Activated naive CD8-positive, alpha-beta T cell treated with anti-CD3 and anti-CD28 coated beads, Interleukin-2, amount 50 U/mL, for 16 hours (primary cell): Measurements from ENCODE around the gene NLGN1.
"Not testable (repeated sequence)": the region's sequence is repeated elsewhere in the genome, so short reads cannot be mapped to it uniquely, and the experiment has no call there.

Source experiments
- DNase-seq: peaks from one replicate; pipeline ENCODE4 v3.0.0-alpha.2; 2020; ENCODE audit warnings: low read depth, low spot score

NLGN1 gene

GRCh38 chr3:174216019-174216418, 818.5 kb downstream of the NLGN1 start:
- no peak for DNase-seq

DNA sequence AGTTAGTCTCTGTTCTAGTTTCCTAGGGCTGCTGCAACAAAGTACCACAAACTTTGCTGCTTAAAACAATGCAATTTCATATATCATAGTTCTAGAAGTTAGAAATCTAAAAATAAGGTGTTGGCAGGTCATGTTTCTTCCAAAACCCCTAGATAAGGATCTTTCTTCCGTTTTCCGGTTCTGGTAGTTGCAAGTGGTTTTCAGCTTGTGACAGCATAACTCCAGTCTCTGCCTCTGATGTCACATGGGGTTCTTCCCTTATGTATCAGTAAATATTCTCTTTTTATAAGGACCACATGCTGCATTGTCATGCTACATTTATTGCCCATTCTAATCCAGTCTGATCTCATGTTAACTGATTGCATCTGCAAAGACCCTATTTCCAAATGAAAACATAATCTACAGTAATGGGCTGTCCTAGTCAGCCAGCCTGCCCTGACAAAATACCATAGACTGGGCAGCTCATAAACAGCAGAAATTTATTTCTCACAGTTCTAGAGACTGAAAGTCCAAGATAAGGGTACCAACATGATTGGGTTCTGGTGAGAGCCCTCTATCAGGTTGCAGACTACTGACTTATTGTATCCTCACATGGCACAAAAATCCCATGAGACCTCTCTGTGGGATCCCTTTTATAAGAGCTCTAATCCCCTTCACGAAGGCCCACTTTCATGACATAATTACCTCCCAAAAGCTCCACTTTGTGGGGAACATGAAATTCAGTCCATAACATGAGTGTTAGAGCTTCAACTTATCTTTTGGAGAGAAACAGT, 819.6 kb downstream of the NLGN1 start:
- no peak for DNase-seq

GRCh38 chr3:174218016-174218415, 820.5 kb downstream of the NLGN1 start:
- DNase-seq = no peak

- DNase-seq = no peak
Observed at GRCh38 chr3:174219738-174220137, 822.2 kb downstream of the NLGN1 start.

DNA sequence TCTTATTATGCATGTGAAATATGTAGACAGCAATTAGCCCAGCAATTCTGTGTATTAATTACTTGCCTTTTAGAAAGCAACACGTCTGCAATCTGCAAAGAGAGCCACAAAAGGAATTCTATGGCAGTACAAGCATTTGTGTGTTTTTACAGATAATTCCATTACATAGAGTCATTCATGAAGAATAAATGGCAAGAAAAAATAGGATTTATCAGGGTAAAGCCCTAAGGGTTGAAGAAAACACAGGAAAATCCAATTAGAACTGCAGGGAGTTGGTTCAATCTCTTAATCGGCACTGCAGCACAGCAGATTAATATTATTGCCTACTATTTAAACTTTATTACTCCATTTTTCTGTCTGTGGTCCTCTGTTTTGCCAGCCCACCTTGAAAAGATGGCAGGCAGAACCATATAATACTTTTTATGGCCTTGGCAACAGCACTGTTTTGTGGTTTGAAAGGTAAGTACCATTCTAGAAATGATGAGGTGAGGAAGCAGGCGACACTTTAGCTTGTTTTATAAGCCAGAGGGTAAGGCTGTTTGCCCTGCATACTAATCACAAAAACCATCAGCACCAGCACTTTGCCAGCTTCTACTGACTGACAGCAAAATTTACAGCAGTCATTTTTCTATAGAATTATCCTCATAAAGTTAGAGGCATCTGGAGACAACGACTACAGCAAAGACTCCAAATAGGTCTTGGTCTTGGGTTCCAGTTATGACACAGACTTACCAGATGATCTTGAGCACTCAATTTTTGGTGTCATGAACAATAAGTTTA, 823.4 kb downstream of the NLGN1 start:
- DNase-seq = no peak

- no peak for DNase-seq
Observed at GRCh38 chr3:174223042-174223441, 825.5 kb downstream of the NLGN1 start.

GRCh38 chr3:174223626-174224025, 826.1 kb downstream of the NLGN1 start:
- no peak for DNase-seq

GRCh38 chr3:174229916-174230315, 832.4 kb downstream of the NLGN1 start:
- no peak for DNase-seq

GRCh38 chr3:174232028-174232657, 834.6 kb downstream of the NLGN1 start:
- DNase-seq = not testable (repeated sequence)

- no peak for DNase-seq
Observed at GRCh38 chr3:174232658-174233429, 835.3 kb downstream of the NLGN1 start.

GRCh38 chr3:174233511-174233910, 836.0 kb downstream of the NLGN1 start:
- DNase-seq = no peak

- no peak for DNase-seq
Observed at GRCh38 chr3:174242311-174243041, 844.9 kb downstream of the NLGN1 start.

DNA sequence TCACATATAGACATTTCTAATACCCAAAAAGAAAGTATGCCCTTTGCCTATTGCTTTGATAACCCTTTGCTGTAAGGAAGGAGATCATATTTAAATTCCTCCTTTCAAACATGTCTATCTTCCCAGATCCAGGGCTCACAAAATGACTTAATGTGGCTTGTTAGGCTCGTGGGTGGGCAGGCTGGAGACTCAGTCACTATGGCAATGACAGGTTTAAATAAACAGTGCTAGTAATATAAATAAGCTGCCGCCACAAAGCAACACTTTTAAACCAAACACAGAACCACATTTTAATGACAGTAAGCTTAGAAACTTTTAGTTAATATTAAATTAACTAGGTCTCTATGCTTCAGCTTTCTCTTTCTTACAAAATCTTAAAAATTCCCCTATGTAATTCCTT, 845.6 kb downstream of the NLGN1 start:
- DNase-seq = no peak

DNA sequence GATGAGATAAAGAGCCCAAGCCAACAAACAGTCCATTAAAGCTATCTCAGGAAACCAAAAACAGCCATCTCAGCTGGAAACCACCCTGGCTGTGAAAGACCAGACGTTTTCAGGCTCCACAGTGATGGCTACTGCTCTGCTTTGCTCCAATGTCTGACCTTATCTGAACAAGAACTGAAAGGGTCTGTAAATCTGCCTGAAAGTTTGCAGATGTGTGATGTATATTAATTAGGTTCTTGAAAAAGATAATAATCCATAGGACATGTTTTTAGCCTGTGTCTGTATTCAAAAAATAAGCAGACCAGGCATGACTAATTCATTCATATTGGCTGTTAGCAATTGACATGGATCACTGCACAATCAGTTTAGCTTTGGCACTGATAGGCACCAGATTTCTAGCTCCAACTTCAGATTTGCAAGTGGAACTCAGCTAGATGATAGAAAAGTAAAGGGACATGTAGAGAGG, 850.2 kb downstream of the NLGN1 start:
- no peak for DNase-seq

- DNase-seq = no peak
Observed at GRCh38 chr3:174251681-174252080, 854.1 kb downstream of the NLGN1 start.

GRCh38 chr3:174253196-174253823, 855.8 kb downstream of the NLGN1 start:
- DNase-seq = no peak

DNA sequence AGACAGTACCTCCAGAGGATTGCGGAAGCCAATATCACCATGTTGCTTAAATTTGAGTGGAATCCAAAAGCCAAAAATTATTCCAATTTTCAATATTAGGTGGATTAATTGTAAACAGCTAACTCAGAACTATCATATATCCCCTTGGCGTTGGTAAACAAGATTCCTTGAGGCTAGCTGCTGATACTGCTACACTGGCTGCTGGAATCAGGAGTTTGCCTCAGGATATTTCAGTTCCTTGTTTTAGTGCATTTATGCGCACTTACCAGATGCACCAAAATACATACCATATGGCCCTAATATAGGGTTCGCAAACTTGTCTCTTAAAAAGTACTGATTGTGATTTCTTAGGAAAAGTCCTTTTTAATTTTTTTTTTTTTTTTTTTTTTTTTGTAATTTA, 856.4 kb downstream of the NLGN1 start:
- DNase-seq = no peak

- DNase-seq = no peak
Observed at GRCh38 chr3:174255454-174255853, 857.9 kb downstream of the NLGN1 start.

- no peak for DNase-seq
Observed at GRCh38 chr3:174266476-174266875, 868.9 kb downstream of the NLGN1 start.

DNA sequence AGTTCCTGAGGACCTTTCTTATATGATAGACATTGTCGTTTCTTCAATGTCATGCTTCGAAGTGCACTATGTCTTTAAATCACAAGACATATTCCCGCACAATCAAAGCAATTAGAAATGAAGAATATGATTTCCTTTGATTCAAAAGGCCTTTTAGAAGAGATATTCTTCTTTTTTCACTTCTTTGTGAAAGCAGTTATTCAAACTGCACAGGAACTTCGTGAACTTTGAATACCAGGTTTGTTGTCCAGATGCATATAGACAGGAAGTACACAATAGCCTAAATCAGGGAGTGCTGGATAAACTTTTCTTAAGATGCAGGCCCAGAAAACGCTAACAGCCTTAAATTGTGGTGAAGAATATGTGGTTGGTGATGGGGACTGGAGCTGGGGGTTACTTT, 870.5 kb downstream of the NLGN1 start:
- DNase-seq = no peak

GRCh38 chr3:174268586-174268985, 871.0 kb downstream of the NLGN1 start:
- no peak for DNase-seq
